HepG2 (cell line): Measurements from ENCODE around the gene RPL5. TPM values are rescaled to one million over a fixed set of nuclear protein-coding genes. Genes with fewer than 3 reads are reported as not detected.

Experiments
- ATAC-seq: fragments of 200-7000 bp; cut with Tn5 transposase; 3 replicates; pipeline ENCODE4 v1.9.1; 2020; ENCODE audit warnings: mild to moderate bottlenecking, moderate library complexity
- BruUV-seq: library from RNA; stranded (reverse); fragments of 400-500 nt; replicated peaks from 2 replicates; lab custom pipeline; 2021; lab: Mats Ljungman, UMichigan
- CTCF ChIA-PET: fragments of 300-600 bp; formaldehyde crosslinking; extraction: SDS; loops from one replicate; lab custom pipeline; 2021; ENCODE audit warnings: low total read pairs, inconsistent platforms, low intra/inter-chr PET ratio; lab: Yijun Ruan, JAX
- POLR2A ChIA-PET: fragments of 350-600 bp; sonication (Branson Sonifier 250); formaldehyde crosslinking; loops from one replicate; lab custom pipeline; 2020; ENCODE audit warnings: antibody characterized with exemption, inconsistent platforms; lab: Yijun Ruan, JAX
- DNase-seq: peaks from one replicate; pipeline ENCODE4 v3.0.0-alpha.2; 2015; ENCODE audit warnings: low spot score
- FAIRE-seq: peaks from 3 replicates; lab custom pipeline; 2011; peaks lifted over from hg19 to GRCh38; lab: Jason Lieb, UNC
- H2AFZ ChIP-seq: one replicate; pipeline ENCODE4 v1.6.1; 2011; ENCODE audit warnings: low read length, inconsistent platforms
- H3K27ac ChIP-seq: fragments of 300-600 bp; 3 replicates; pipeline ENCODE4 v1.8.0; 2011; ENCODE audit warnings: mixed run types, mild to moderate bottlenecking, mixed read lengths, low read length, inconsistent platforms; ENCODE audit not compliant: insufficient read depth; ENCODE audit errors: extremely low read length
- H3K27me3 ChIP-seq, 2 experiments: fragments of 200-600 bp in 1 of 2; 2 replicates in 1 of 2; 3 replicates in 1 of 2; pipeline versions ENCODE4 v1.6.0 to v1.8.0; 2011; ENCODE audit warnings: low read length in 2 of 2, mild to moderate bottlenecking in 2 of 2, moderate library complexity in 2 of 2, inconsistent platforms in 1 of 2; ENCODE audit not compliant: insufficient read depth in 2 of 2, control insufficient read depth in 1 of 2
- H3K36me3 ChIP-seq, 2 experiments: fragments of 200-600 bp in 1 of 2; replicated peaks in 1 of 2; 2 replicates in 1 of 2; 3 replicates in 1 of 2; pipeline versions ENCODE4 v1.5.1 to v1.8.0; 2011; ENCODE audit warnings: low read length in 2 of 2, inconsistent platforms in 1 of 2; ENCODE audit not compliant: insufficient read depth in 2 of 2, control insufficient read depth in 1 of 2
- H3K4me1 ChIP-seq: 2 replicates; pipeline ENCODE4 v1.5.1; 2012; ENCODE audit warnings: low read length, inconsistent platforms; ENCODE audit not compliant: insufficient read depth
- H3K4me2 ChIP-seq: 2 replicates; pipeline ENCODE4 v1.6.0; 2011; ENCODE audit warnings: low read depth, low read length, inconsistent platforms
- H3K4me3 ChIP-seq, 3 experiments: fragments of 200-600 bp in 1 of 3; sonication (generic), shearing (Covaris generic) in 1 of 3; replicated peaks in 1 of 3; 2 replicates each; pipeline ENCODE4 v1.5.1; 2011 to 2016; ENCODE audit warnings: low read length in 3 of 3, inconsistent platforms in 2 of 3, low read depth in 2 of 3, mild to moderate bottlenecking in 2 of 3, control low read depth in 1 of 3, mixed read lengths in 1 of 3; ENCODE audit not compliant: insufficient read depth in 1 of 3
- H3K79me2 ChIP-seq: one replicate; pipeline ENCODE4 v1.6.1; 2011; ENCODE audit warnings: low read length, inconsistent platforms; ENCODE audit not compliant: insufficient read depth
- H3K9ac ChIP-seq: 2 replicates; pipeline ENCODE4 v1.6.0; 2011; ENCODE audit warnings: mild to moderate bottlenecking, low read depth, low read length, inconsistent platforms; ENCODE audit not compliant: insufficient read depth
- H3K9me3 ChIP-seq: 2 replicates; pipeline ENCODE4 v1.5.1; 2012; ENCODE audit warnings: mild to moderate bottlenecking, low read length
- H4K20me1 ChIP-seq: 2 replicates; pipeline ENCODE4 v1.6.0; 2011; ENCODE audit warnings: inconsistent platforms, mild to moderate bottlenecking, low read length, moderate library complexity; ENCODE audit not compliant: insufficient read depth
- ARID3A ChIP-seq: IDR thresholded peaks from 2 replicates; pipeline ENCODE4 v1.6.1; 2012; ENCODE audit warnings: low read depth, low read length, improper control_type of control experiment
- ELF3 ChIP-seq: IDR thresholded peaks from 2 replicates; pipeline ENCODE4 v1.6.1; 2016; ENCODE audit warnings: missing genetic modification reagents, missing compliant biosample characterization
- ETV6 ChIP-seq: sonication (generic); formaldehyde crosslinking; conservative IDR thresholded peaks from 2 replicates; pipeline ENCODE4 v1.4.0; 2020; ENCODE audit warnings: missing genetic modification reagents
- HMGXB4 ChIP-seq, 2 experiments: sonication (generic) in 1 of 2; formaldehyde crosslinking in 1 of 2; IDR thresholded peaks; 2 replicates each; pipeline versions ENCODE4 v1.4.0 to v1.6.1; 2018 to 2020; ENCODE audit warnings: missing genetic modification reagents in 2 of 2, borderline replicate concordance in 1 of 2, low read depth in 1 of 2, mild to moderate bottlenecking in 1 of 2, missing biosample characterization in 1 of 2
- MIXL1 ChIP-seq: IDR thresholded peaks from 2 replicates; pipeline ENCODE4 v1.6.1; 2016
- NCOA2 ChIP-seq: sonication (generic); formaldehyde crosslinking; IDR thresholded peaks from 2 replicates; pipeline ENCODE4 v1.8.0; 2022; ENCODE audit warnings: inconsistent platforms
- NR1H2 ChIP-seq: sonication (generic); formaldehyde crosslinking; IDR thresholded peaks from 2 replicates; pipeline ENCODE4 v1.8.1; 2022; ENCODE audit warnings: low read depth, missing genetic modification reagents, borderline replicate concordance
- RAD51 ChIP-seq: fragments of 450-650 bp; IDR thresholded peaks from 2 replicates; pipeline ENCODE4 v1.6.1; 2016; ENCODE audit warnings: borderline replicate concordance
- SOX5 ChIP-seq: IDR thresholded peaks from 2 replicates; pipeline ENCODE4 v1.6.1; 2016; ENCODE audit warnings: borderline replicate concordance
- ZNF124 ChIP-seq: sonication (generic); formaldehyde crosslinking; IDR thresholded peaks from 2 replicates; pipeline ENCODE4 v1.4.0; 2020; ENCODE audit warnings: missing genetic modification reagents
- ZNF275 ChIP-seq: sonication (generic); formaldehyde crosslinking; IDR thresholded peaks from 2 replicates; pipeline ENCODE4 v1.8.0; 2022; ENCODE audit warnings: missing genetic modification reagents, mild to moderate bottlenecking, inconsistent platforms, borderline replicate concordance
- ZNF614 ChIP-seq: IDR thresholded peaks from 2 replicates; pipeline ENCODE4 v1.6.1; 2018; ENCODE audit warnings: missing biosample characterization, missing genetic modification reagents, inconsistent platforms, borderline replicate concordance
- ZNF639 ChIP-seq: conservative IDR thresholded peaks from 2 replicates; pipeline ENCODE4 v1.6.1; 2018; ENCODE audit warnings: missing genetic modification reagents
- WGBS: methylation state at CpG from one replicate; pipeline ENCODE4 v1.1.6; 2017; ENCODE audit warnings: low lambda C conversion rate; 5-methylcytosine and 5-hydroxymethylcytosine counted together
- in situ Hi-C: cut with HindIII; loops from 2 replicates; pipeline ENCODE4 v1.10.0; 2017; ENCODE audit warnings: low pct_unique_long_range_greater_than_20kb; ENCODE audit not compliant: extremely low pct_ligation_motif_present
- intact Hi-C: fragments of 100-400 bp; cut with micrococcal nuclease; formaldehyde crosslinking; loops from one replicate; pipeline ENCODE4 v1.10.0; 2022; ENCODE audit not compliant: unreplicated experiment
- polyA plus RNA-seq, 8 experiments: library from polyadenylated mRNA; depleted of rRNA in 3 of 8; stranded (reverse) in 7 of 8; unstranded in 1 of 8; fragments of >200 nt; fragmentation: Illumina TruSeq in 4 of 8; extraction: Trizol in 4 of 8; gene quantifications; 2 replicates each; pipeline versions ENCODE4 v1.2.1 to v1.2.3, GENCODE V29; 2011 to 2016; ENCODE audit warnings: low read depth in 4 of 8, missing spikeins in 1 of 8, mixed read lengths in 1 of 8; ENCODE audit not compliant: insufficient read depth in 1 of 8
- total RNA-seq, 5 experiments: library from RNA; depleted of rRNA; stranded (reverse); fragments of >200 nt; fragmentation: Illumina TruSeq; extraction: Trizol; gene quantifications; 2 replicates each; pipeline ENCODE4 v1.2.3, GENCODE V29; 2016; ENCODE audit warnings: low read depth in 1 of 5
- TF ChIP-seq, protein P1 (sequence below): fragments of 450-650 bp; IDR thresholded peaks from 2 replicates; pipeline ENCODE4 v1.6.1; 2017

Gene RPL5
- total and polyA plus RNA-seq, 2 of the 13 experiments (the other 11 are each of a cell fraction or from before 2014, with no cell fraction given) = 2,304 to 2,520 TPM

- H3K27ac ChIP-seq = no peak overlapping the region
- FAIRE-seq (peak; percentile 93), ATAC-seq (peak; percentile 75), DNase-seq (peak; percentile 84)
- in situ Hi-C loops = loop anchor here (5.0 kb wide), 2 partner anchors 99 to 139 kb away; no protein-coding TSS in a partner anchor
- H3K4me3 ChIP-seq = no peak overlapping the region
- WGBS = 61% methylated on average over 13 of the region's 13 CpGs
- no peak overlapping the region for H3K4me2 ChIP-seq
- H2AFZ ChIP-seq = no peak overlapping the region
- H3K9me3 ChIP-seq = no peaks in the 10 kb centered on the region
- H3K4me1 ChIP-seq = peaks cover 9% of the 10 kb centered on the region
- ChIA-PET CTCF (interaction anchor here (0.7 to 8.4 kb wide), 8 partner anchors 92 to 203 kb away, joined by 3 to 175 read pairs (median 6); partner anchors contain the start of gene DIPK1A), POLR2A (interaction anchor here (0.6 kb wide), 1 partner anchor 1568 kb away, joined by 3 read pairs; no protein-coding TSS in a partner anchor)
- no peaks in the 10 kb centered on the region for H4K20me1 ChIP-seq
- no peaks in the 10 kb centered on the region for H3K27me3 ChIP-seq
- no peak overlapping the region for H3K9ac ChIP-seq
- H3K36me3 ChIP-seq = no peaks in the 10 kb centered on the region
- H3K79me2 ChIP-seq = no peaks in the 10 kb centered on the region
- intact Hi-C loops = loop anchor here (1.0 to 2.0 kb wide), 4 partner anchors 102 to 204 kb away; no protein-coding TSS in a partner anchor
- no TSS peak for BruUV-seq
- TF ChIP-seq RAD51 = no peak
- TF ChIP-seq MIXL1 (CRISPR knock-in tag) = peak; percentile 93
- no peak for TF ChIP-seq ETV6 (CRISPR knock-in tag)
- TF ChIP-seq HMGXB4 (CRISPR knock-in tag; IDR thresholded peaks at IDR 0.05; ENCODE audit: borderline replicate concordance in 1 of 2, low read depth in 1 of 2) = peak; percentile 54 to 68; a peak in 3 of 4 replicates
- 0 out of 2 replicates have a peak, but pooled peaks have one; percentile 24 for TF ChIP-seq ZNF614
- TF ChIP-seq SOX5 (CRISPR knock-in tag) = peak; percentile 38; the same call in 1 of the 2 replicates
- peak; percentile 41; the same call in 1 of the 2 replicates for TF ChIP-seq ELF3 (CRISPR knock-in tag)
- TF ChIP-seq, protein P1, sequence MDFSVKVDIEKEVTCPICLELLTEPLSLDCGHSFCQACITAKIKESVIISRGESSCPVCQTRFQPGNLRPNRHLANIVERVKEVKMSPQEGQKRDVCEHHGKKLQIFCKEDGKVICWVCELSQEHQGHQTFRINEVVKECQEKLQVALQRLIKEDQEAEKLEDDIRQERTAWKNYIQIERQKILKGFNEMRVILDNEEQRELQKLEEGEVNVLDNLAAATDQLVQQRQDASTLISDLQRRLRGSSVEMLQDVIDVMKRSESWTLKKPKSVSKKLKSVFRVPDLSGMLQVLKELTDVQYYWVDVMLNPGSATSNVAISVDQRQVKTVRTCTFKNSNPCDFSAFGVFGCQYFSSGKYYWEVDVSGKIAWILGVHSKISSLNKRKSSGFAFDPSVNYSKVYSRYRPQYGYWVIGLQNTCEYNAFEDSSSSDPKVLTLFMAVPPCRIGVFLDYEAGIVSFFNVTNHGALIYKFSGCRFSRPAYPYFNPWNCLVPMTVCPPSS = no peak
- TF ChIP-seq ARID3A = peak; percentile 100
- no peak for TF ChIP-seq NCOA2
- TF ChIP-seq ZNF275 (CRISPR knock-in tag) = no peak
- TF ChIP-seq ZNF124 = no peak
- no peak for TF ChIP-seq ZNF639 (CRISPR knock-in tag)
- no peak for TF ChIP-seq NR1H2 (CRISPR knock-in tag)
These were observed 26.9 kb downstream of the RPL5 start for GRCh38 chr1:92858564-92859399.
